ENCODE data around the gene EEF1AKMT3. TPM values are rescaled to one million over a fixed set of nuclear protein-coding genes. Genes with fewer than 3 reads are reported as not detected.
"Not testable (repeated sequence)": the region's sequence is repeated elsewhere in the genome, so short reads cannot be mapped to it uniquely, and the experiment has no call there.

Gene EEF1AKMT3
- polyA plus RNA-seq, 1 donor (not counting 4 experiments of a cell fraction or from before 2014, with no cell fraction given), result 7.7 TPM

DNA sequence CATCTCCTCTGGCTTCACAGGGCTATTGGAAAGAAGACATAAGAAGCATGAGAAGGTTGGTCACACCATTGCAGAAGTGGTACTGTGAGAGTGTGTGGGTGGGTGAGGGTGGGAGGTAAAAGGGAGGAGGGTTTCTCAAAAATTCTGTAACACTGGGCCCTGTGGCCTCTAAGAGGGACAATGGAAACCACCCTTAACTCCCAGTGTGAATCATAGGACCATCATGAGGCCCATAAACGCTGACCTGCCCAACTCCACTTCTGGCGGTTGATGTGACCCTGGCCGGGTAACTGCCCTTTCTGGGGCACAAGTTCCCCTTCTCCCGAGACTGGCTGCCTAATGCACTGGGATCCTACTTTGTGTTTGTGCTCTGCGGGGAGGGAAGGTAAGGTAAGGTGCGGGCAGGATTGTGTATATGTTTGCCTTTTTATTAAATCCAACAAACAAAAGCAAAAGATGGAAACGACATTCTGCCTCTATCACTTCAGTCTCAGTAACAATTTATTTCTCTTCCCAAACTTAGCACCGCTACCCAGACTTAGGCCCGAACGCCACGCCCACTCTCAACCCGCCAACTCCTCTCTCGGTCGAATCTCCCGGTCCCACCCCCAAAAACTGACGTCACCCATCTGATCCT, 1.1 kb upstream of the EEF1AKMT3 start:
- H3K4me3 ChIP-seq (ENCODE audit: control insufficient read depth in 2 of 3, extremely low read depth in 1 of 3, insufficient read depth in 2 of 3, low read depth in 1 of 3, low read length in 3 of 3), result peak overlapping the region; percentile 79 to 96 (median 93)
- H3K36me3 ChIP-seq (ENCODE audit: control insufficient read depth in 2 of 2, extremely low read depth in 1 of 2, insufficient read depth in 2 of 2, low read length in 2 of 2), result peaks cover 14 to 20% of the 10 kb centered on the region in 2 experiments
- H3K9ac ChIP-seq (ENCODE audit: control insufficient read depth, extremely low read depth, insufficient read depth, low read length), result peak overlapping the region; percentile 98
- TF ChIP-seq CTCF (optimal IDR thresholded peaks at IDR 0.05 in 1 of 3, IDR thresholded peaks at IDR 0.05 in 1 of 3, conservative IDR thresholded peaks at IDR 0.05 in 1 of 3; ENCODE audit: extremely low read depth in 1 of 3, insufficient read depth in 2 of 3, low read length in 3 of 3) (no peak), EZH2 (IDR thresholded peaks at IDR 0.05; ENCODE audit: low read length) (no peak)
- H3K4me2 ChIP-seq (ENCODE audit: control insufficient read depth, extremely low read depth, insufficient read depth, low read depth, low read length), result peak overlapping the region; percentile 98
- FAIRE-seq, result peak; percentile 59
- peaks cover 52% of the 10 kb centered on the region for H3K79me2 ChIP-seq (ENCODE audit: control insufficient read depth, insufficient read depth, low read length)
- no peaks in the 10 kb centered on the region for H3K9me1 ChIP-seq (ENCODE audit: control insufficient read depth, extremely low read depth, insufficient read depth, low read length)
- peak overlapping the region; percentile 94 for H3K27ac ChIP-seq (ENCODE audit: control insufficient read depth, insufficient read depth, low read length)
- DNase-seq (ENCODE audit: low read depth, low spot score), result no peak
- H3K9me3 ChIP-seq (ENCODE audit: control insufficient read depth, low read depth, low read length), result no peaks in the 10 kb centered on the region
- no peaks in the 10 kb centered on the region for H3K27me3 ChIP-seq (ENCODE audit: control insufficient read depth, extremely low read depth, insufficient read depth, low read length)
- H2AFZ ChIP-seq (ENCODE audit: control insufficient read depth, low read length), result peak overlapping the region; percentile 98
- dilution Hi-C loops (cut with MboI; ENCODE audit: extremely low pct_ligation_motif_present, low sequenced_read_pairs), result no loop called here
- peaks cover 23% of the 10 kb centered on the region for H3K4me1 ChIP-seq (ENCODE audit: control insufficient read depth, extremely low read depth, insufficient read depth, low read length)
- H4K20me1 ChIP-seq (ENCODE audit: control insufficient read depth, extremely low read depth, insufficient read depth, low read length), result no peaks in the 10 kb centered on the region

GRCh38 chr12:57771873-57772428, 463 bp upstream of the EEF1AKMT3 start, which contains the start of gene METTL1:
TSS of gene METTL1 (minus strand) at chr12:57772105. CDS start at chr12:57772083, 22 bp downstream.
- FAIRE-seq (peak; percentile 48), DNase-seq (ENCODE audit: low read depth, low spot score) (no peak)
- Histone ChIP-seq H3K79me2 (ENCODE audit: control insufficient read depth, insufficient read depth, low read length) (peaks cover 46% of the 10 kb centered on the region), H3K9ac (ENCODE audit: control insufficient read depth, extremely low read depth, insufficient read depth, low read length) (peak within 1 kb of the TSS; percentile 98), H3K9me3 (ENCODE audit: control insufficient read depth, low read depth, low read length) (no peaks in the 10 kb centered on the region), H3K9me1 (ENCODE audit: control insufficient read depth, extremely low read depth, insufficient read depth, low read length) (no peaks in the 10 kb centered on the region), H3K4me3 (ENCODE audit: control insufficient read depth in 2 of 3, extremely low read depth in 1 of 3, insufficient read depth in 2 of 3, low read depth in 1 of 3, low read length in 3 of 3) (peak within 1 kb of the TSS; percentile 79 to 96 (median 93)), H3K27ac (ENCODE audit: control insufficient read depth, insufficient read depth, low read length) (peak within 1 kb of the TSS; percentile 94), H2AFZ (ENCODE audit: control insufficient read depth, low read length) (peak within 1 kb of the TSS; percentile 98), H4K20me1 (ENCODE audit: control insufficient read depth, extremely low read depth, insufficient read depth, low read length) (no peaks in the 10 kb centered on the region), H3K27me3 (ENCODE audit: control insufficient read depth, extremely low read depth, insufficient read depth, low read length) (no peaks in the 10 kb centered on the region), H3K36me3 (ENCODE audit: control insufficient read depth in 2 of 2, extremely low read depth in 1 of 2, insufficient read depth in 2 of 2, low read length in 2 of 2) (peaks cover 14 to 20% of the 10 kb centered on the region in 2 experiments), H3K4me2 (ENCODE audit: control insufficient read depth, extremely low read depth, insufficient read depth, low read depth, low read length) (peak within 1 kb of the TSS; percentile 98), H3K4me1 (ENCODE audit: control insufficient read depth, extremely low read depth, insufficient read depth, low read length) (peaks cover 23% of the 10 kb centered on the region)
- dilution Hi-C loops (cut with MboI; ENCODE audit: extremely low pct_ligation_motif_present, low sequenced_read_pairs), result no loop called here
- TF ChIP-seq EZH2 (IDR thresholded peaks at IDR 0.05; ENCODE audit: low read length) (no peak), CTCF (optimal IDR thresholded peaks at IDR 0.05 in 1 of 3, IDR thresholded peaks at IDR 0.05 in 1 of 3, conservative IDR thresholded peaks at IDR 0.05 in 1 of 3; ENCODE audit: extremely low read depth in 1 of 3, insufficient read depth in 2 of 3, low read length in 3 of 3) (no peak)

- Histone ChIP-seq H3K79me2 (ENCODE audit: control insufficient read depth, insufficient read depth, low read length) (peaks cover 19% of the 10 kb centered on the region), H3K4me1 (ENCODE audit: control insufficient read depth, extremely low read depth, insufficient read depth, low read length) (peaks cover 12% of the 10 kb centered on the region)
- H3K9me1 ChIP-seq (ENCODE audit: control insufficient read depth, extremely low read depth, insufficient read depth, low read length); DNase-seq (ENCODE audit: low read depth, low spot score); H3K9ac ChIP-seq (ENCODE audit: control insufficient read depth, extremely low read depth, insufficient read depth, low read length); H3K9me3 ChIP-seq (ENCODE audit: control insufficient read depth, low read depth, low read length); H3K36me3 ChIP-seq (ENCODE audit: control insufficient read depth in 2 of 2, extremely low read depth in 1 of 2, insufficient read depth in 2 of 2, low read length in 2 of 2); H3K27ac ChIP-seq (ENCODE audit: control insufficient read depth, insufficient read depth, low read length); dilution Hi-C loops (cut with MboI; ENCODE audit: extremely low pct_ligation_motif_present, low sequenced_read_pairs); H3K4me2 ChIP-seq (ENCODE audit: control insufficient read depth, extremely low read depth, insufficient read depth, low read depth, low read length); H3K4me3 ChIP-seq (ENCODE audit: control insufficient read depth in 2 of 3, extremely low read depth in 1 of 3, insufficient read depth in 2 of 3, low read depth in 1 of 3, low read length in 3 of 3); FAIRE-seq; H3K27me3 ChIP-seq (ENCODE audit: control insufficient read depth, extremely low read depth, insufficient read depth, low read length); H4K20me1 ChIP-seq (ENCODE audit: control insufficient read depth, extremely low read depth, insufficient read depth, low read length); H2AFZ ChIP-seq (ENCODE audit: control insufficient read depth, low read length): not testable (repeated sequence)
Observed at GRCh38 chr12:57774634-57775033, 2.2 kb downstream of the EEF1AKMT3 start.
